HG03432 (cell line): ENCODE results near the gene KIF16B.
"Not testable (repeated sequence)": the region's sequence is repeated elsewhere in the genome, so short reads cannot be mapped to it uniquely, and the experiment has no call there.

Experiments
- ATAC-seq: cut with Tn5 transposase; IDR thresholded peaks from one replicate; pipeline ENCODE4 v1.9.1; 2021; ENCODE audit warnings: mild to moderate bottlenecking, moderate library complexity; ENCODE audit not compliant: unreplicated experiment

Gene KIF16B

GRCh38 chr20:16440686-16441085 is 132.6 kb downstream of the KIF16B start:
- ATAC-seq, result no peak

DNA sequence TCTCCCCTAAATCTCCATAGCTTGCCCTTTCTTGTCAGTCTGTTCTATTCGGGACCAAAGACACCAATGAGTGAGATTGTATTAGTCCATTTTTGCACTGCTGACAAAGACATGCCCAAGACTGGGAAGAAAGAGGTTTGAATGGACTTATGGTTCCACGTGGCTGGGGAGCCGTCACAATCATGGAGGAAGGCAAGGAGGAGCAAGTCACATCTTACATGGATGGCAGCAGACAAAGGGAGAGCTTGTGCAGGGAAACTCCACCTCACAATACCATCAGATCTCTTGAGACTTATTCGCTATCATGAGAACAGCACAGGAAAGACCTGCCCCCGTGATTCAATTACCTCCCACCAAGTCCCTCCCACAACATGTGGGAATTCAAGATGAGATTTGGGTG is 133.7 kb downstream of the KIF16B start:
- not testable (repeated sequence) for ATAC-seq

GRCh38 chr20:16438100-16438499 is 135.1 kb downstream of the KIF16B start:
- ATAC-seq, result no peak

GRCh38 chr20:16437387-16437996 is 135.8 kb downstream of the KIF16B start:
- ATAC-seq, result no peak

GRCh38 chr20:16434062-16434664 is 139.1 kb downstream of the KIF16B start:
- peak; percentile 85 for ATAC-seq

- ATAC-seq, result no peak
Observed at GRCh38 chr20:16433293-16433580, 140.0 kb downstream of the KIF16B start.

DNA sequence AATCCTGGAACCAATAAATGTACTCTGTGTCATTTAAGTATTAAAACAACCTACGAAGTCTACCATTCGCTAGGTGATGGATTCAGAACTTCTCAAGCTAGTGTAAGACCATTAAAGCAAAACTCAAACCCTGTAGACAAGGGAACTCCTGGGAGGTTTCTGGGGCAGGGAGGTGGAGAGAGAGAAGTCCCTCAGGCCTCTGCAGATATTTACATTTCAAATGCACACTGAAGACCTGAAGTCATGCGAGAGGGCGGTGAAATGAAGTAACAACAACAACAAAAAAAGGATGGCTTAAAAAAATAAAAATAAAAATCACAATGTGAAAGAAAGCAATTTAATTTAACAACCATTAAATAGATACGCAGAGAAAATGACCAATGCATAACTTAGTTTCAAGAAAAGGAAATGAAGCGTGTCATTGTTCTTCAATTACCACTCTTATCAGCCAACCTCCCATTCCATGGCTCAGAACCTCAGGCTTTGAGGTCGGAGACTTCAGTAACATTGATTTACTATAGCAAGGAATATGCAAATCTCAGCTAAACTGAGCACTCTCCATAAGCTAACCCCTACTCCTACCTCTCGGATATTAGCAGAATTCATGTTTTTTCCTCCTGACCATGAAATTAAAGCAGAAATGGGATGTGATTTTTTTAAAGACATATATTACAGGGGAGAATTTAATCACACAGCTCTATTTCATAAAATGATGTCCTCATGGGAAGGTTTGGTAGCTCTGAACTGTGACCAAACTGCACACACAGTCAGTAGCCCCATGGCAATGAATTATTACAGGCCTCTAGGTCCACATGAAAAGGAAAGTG is 140.6 kb downstream of the KIF16B start:
- ATAC-seq, result no peak

DNA sequence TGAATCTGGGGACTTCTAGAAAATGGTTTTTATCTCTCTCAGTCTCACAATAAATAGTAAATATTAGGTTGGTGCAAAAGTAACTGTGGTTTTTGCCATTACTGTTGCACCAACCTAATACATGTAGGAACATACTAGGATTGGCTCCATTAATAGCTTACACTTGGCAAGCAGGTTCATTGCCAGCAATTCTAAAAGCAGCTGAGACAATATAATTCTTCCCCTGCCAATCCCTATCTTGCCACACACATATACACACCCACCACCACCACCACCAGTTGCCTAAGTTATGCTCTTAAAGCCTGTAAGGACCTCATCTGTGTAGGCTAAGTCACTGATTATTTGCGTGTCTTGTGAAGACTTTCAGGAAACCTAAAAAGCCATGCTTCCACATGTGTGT is 145.1 kb downstream of the KIF16B start:
- ATAC-seq, result no peak

DNA sequence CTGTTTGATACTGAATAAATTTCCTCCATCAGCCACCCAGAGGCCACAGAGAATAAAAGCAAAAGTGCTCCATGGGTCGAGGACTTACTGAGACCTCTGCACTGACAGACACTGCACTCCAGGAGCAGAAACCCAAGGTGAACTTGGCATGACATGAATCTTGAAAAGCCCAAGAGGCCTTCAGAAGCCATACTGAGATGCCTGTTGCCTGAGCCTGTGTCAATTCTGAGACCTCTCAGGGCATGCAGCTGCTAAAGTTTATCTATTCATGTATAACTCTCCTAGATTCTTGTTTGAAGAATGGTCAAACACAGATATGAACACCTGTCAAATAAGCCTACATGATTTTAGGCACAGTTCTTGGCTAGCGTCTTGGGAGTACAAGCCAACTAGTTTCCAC is 145.7 kb downstream of the KIF16B start:
- no peak for ATAC-seq

GRCh38 chr20:16424780-16425179 is 148.5 kb downstream of the KIF16B start:
- no peak for ATAC-seq

DNA sequence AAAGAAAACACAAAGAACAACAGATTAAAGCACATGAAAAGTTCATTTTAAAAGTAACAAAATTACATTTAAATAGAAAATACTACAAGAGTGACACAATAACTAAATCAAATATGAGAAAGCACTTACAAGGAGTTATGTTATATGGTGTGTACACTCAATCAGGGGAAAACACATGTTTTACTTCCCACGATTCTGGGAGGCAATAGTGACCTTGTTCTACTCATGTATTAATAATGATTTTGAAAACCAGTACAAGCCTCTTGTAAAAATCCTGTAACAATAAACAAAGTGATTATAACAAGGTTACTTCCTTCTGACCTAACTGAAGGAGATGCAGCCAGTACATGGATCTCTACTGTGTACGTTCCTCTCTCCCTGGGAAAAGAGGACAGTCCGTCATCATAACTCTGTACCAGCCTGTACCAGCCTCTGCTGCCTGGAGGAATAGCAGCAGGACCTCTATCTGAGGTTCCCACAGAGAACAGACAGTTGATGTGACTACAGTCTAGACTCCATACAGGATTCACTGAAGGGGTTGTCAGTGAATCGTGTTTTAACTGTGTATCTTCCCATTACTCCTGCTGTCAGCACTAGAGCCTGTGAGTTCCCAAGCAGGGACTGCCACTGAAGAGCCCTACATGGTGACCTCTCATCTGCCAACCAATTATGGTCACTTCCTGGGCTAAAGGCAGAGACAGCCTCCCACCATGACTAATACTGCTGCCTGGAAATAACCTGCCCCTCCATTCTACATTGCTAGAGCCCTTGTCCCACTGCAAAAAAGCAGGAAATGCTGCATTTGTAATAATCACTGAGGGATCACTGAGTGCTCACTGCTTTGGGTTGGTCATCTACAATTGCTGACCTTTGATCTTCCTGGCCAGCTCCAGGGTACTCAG is 149.7 kb downstream of the KIF16B start:
- peak; percentile 50 for ATAC-seq

DNA sequence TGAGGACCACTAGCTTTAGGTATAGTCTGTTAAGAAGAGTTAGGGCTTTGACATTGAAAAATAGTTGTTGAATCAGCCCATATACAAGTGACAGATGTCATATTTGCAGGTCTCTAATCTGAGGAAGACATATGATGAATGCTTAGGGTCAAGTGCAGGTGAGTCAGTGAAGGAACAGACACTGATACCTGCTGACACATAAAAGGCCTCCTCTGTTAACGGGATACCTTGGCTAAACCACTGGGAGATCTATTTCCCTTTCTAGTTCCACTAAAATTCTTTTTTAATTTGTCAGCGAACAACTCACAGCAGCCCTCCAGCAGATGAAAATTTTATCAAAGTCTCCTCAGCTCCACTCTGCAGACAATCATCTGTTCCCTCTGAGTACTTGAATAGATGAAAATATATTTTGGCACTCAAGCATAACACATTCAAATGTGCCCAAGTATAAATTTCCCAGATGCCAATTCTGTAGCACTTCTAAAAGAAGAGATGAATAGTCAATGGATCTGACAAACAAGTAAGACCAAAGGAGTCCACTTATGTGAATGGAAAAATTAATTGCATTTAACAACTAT is 154.0 kb downstream of the KIF16B start:
- no peak for ATAC-seq

- ATAC-seq, result no peak
Observed at GRCh38 chr20:16418616-16419015, 154.6 kb downstream of the KIF16B start.

GRCh38 chr20:16417001-16417400 is 156.2 kb downstream of the KIF16B start:
- ATAC-seq, result no peak

GRCh38 chr20:16415071-16416053 is 157.9 kb downstream of the KIF16B start:
- ATAC-seq, result no peak

DNA sequence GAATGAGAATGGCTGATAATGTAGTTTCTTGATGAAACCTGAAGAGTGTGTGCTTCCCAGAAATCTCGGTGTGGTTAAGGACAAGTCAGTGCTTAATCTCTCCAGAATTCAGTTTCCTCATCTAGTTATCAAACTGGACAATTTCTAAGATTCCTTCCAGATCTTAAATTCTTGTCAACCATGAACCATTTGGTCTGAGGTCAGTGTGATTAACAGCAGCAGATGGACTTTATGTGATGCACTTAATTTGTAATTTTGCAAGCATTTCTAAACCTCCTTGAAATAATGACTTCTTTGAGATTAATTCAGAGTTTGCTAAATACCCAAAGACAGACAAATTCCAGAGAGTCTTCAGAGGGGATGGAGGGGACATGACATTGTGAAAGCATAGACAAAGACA is 160.3 kb downstream of the KIF16B start:
- ATAC-seq, result no peak

- no peak for ATAC-seq
Observed at GRCh38 chr20:16411361-16411760, 161.9 kb downstream of the KIF16B start.

DNA sequence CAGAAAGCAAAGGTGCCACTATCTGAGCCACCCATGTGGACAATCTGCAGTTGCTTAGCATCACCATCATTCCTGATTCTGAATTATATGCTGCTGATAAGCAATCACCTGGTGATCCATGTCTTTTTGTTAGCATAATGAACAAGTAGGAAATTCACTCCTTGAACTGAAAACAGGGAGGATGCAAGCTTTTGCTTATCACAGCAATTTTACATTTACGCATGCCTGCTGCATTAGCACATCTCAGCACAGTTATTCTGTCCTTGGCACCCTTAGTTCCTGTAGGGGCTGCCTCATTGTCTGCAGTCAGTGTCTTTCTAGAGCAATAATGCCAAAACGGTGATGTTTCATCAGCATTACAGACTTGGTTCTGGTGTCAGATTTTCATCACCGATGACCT is 162.6 kb downstream of the KIF16B start:
- no peak for ATAC-seq

DNA sequence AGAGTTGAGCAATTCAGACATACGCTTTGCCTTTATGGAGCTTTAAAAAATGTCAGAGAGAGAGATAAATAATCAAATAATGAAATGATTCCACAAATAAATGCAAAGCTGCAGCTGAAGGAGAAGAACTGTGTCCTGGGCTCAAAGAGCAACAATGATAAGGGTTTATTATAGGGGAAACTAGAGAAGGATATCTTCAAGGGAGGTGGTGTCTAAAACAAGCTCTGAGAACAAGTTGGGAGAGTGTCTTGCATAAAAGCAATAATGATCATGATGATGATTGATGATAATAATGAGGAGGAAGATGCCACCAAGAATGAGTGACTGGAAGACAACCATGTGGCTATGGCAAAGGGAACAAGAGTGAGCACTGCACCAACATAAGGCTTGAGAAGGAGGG is 164.3 kb downstream of the KIF16B start:
- no peak for ATAC-seq
